ENCODE results near the gene NPHS1. TPM values are rescaled to one million over a fixed set of nuclear protein-coding genes. Genes with fewer than 3 reads are reported as not detected.
"Not testable (repeated sequence)": the region's sequence is repeated elsewhere in the genome, so short reads cannot be mapped to it uniquely, and the experiment has no call there.

The NPHS1 gene
- polyA plus RNA-seq, 1 donor = 123 TPM

- DNase-seq = no peak
Measured at GRCh38 chr19:35812220-35813042, 39.9 kb downstream of the NPHS1 start, which contains the start of gene PRODH2. PRODH2 (minus strand) TSS chr19:35812845; CDS start chr19:35812805, 40 bp downstream.

- no peak for DNase-seq
Measured at GRCh38 chr19:35811317-35812219, 40.7 kb downstream of the NPHS1 start.

- DNase-seq = no peak
Measured at GRCh38 chr19:35807633-35808032, 44.7 kb downstream of the NPHS1 start.

- DNase-seq = no peak
Measured at GRCh38 chr19:35806597-35806996, 45.7 kb downstream of the NPHS1 start.

GRCh38 chr19:35805526-35806102 lies 46.7 kb downstream of the NPHS1 start:
- no peak for DNase-seq

- DNase-seq = no peak
Measured at GRCh38 chr19:35801828-35802227, 50.5 kb downstream of the NPHS1 start.

GRCh38 chr19:35797663-35798062 lies 54.6 kb downstream of the NPHS1 start:
- DNase-seq = no peak

- DNase-seq = no peak
Measured at GRCh38 chr19:35796645-35797542, 55.4 kb downstream of the NPHS1 start.

GRCh38 chr19:35795564-35795963 lies 56.7 kb downstream of the NPHS1 start:
- not testable (repeated sequence) for DNase-seq

- no peak for DNase-seq
Measured at GRCh38 chr19:35793381-35794165, 58.7 kb downstream of the NPHS1 start.

GRCh38 chr19:35792888-35793287 lies 59.4 kb downstream of the NPHS1 start:
- no peak for DNase-seq

GRCh38 chr19:35792312-35792711 lies 60.0 kb downstream of the NPHS1 start:
- no peak for DNase-seq

- no peak for DNase-seq
Measured at GRCh38 chr19:35791814-35792279, 60.5 kb downstream of the NPHS1 start.

GRCh38 chr19:35790981-35791813 lies 61.1 kb downstream of the NPHS1 start:
- DNase-seq = no peak

GRCh38 chr19:35789978-35790944 lies 62.0 kb downstream of the NPHS1 start:
- DNase-seq = no peak

- DNase-seq = no peak
Measured at GRCh38 chr19:35789195-35789977, 62.9 kb downstream of the NPHS1 start.

- DNase-seq = no peak
Measured at GRCh38 chr19:35788205-35788960, 63.9 kb downstream of the NPHS1 start.

Measured in left kidney (tissue), 2 donors.